ENCODE results near the gene SCNN1G. TPM values are rescaled to one million over a fixed set of nuclear protein-coding genes. Genes with fewer than 3 reads are reported as not detected.
"Not testable (repeated sequence)": the region's sequence is repeated elsewhere in the genome, so short reads cannot be mapped to it uniquely, and the experiment has no call there.

The SCNN1G gene
- total RNA-seq, 1 experiment from 2014 or later = 1.3 TPM

DNA sequence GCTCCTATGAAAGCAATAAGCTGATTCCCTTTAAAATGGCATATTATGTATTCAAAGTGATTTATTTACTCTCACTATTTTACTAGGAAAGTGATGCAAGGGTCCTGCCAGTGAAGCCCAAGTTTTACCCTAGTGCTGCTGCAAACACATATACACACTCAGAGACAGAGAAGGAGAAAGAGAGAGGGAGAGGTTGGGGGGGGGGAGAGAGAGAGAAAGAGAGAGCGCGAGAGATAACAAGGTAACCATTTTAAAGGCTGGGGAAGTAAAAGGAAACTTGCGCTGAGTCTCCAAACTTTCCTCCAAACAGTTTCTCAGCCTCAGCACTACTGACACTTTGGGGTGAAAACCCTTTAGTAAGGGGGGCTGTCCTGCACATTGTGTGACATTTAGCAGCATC lies 39.2 kb upstream of the SCNN1G start:
- CTCF ChIA-PET = interaction anchor here (0.7 to 1.4 kb wide), 2 partner anchors 247 to 292 kb away, joined by 3 to 4 read pairs; no protein-coding TSS in a partner anchor
- POLR2A ChIA-PET = no interaction called here
- ATAC-seq (no peak), DNase-seq (ENCODE audit: low spot score) (no peak)
- H3K4me3 Mint-ChIP-seq = no peak overlapping the region
- no peaks in the 10 kb centered on the region for H3K9me3 Mint-ChIP-seq
- H3K4me1 Mint-ChIP-seq = peaks cover 58% of the 10 kb centered on the region
- TF ChIP-seq ELF4 (CRISPR knock-in tag; IDR thresholded peaks at IDR 0.05; ENCODE audit: low read depth) (no peak), RORB (CRISPR knock-in tag; IDR thresholded peaks at IDR 0.05) (no peak), TEAD4 (CRISPR knock-in tag; IDR thresholded peaks at IDR 0.05) (no peak), NFATC4 (CRISPR knock-in tag; IDR thresholded peaks at IDR 0.05) (no peak), MYBL2 (CRISPR knock-in tag; IDR thresholded peaks at IDR 0.05) (no peak), NFYB (CRISPR knock-in tag; conservative IDR thresholded peaks at IDR 0.05; ENCODE audit: low read depth) (no peak), NR2C2 (CRISPR knock-in tag; IDR thresholded peaks at IDR 0.05) (no peak), TP53 (CRISPR knock-in tag; IDR thresholded peaks at IDR 0.05) (no peak), MXD4 (CRISPR knock-in tag; IDR thresholded peaks at IDR 0.05; ENCODE audit: borderline replicate concordance) (no peak), ZNF396 (CRISPR knock-in tag; IDR thresholded peaks at IDR 0.05; ENCODE audit: borderline replicate concordance) (no peak), ZNF416 (CRISPR knock-in tag; IDR thresholded peaks at IDR 0.05) (no peak), TEAD1 (CRISPR knock-in tag; IDR thresholded peaks at IDR 0.05) (no peak)
- TF ChIP-seq, protein P1, sequence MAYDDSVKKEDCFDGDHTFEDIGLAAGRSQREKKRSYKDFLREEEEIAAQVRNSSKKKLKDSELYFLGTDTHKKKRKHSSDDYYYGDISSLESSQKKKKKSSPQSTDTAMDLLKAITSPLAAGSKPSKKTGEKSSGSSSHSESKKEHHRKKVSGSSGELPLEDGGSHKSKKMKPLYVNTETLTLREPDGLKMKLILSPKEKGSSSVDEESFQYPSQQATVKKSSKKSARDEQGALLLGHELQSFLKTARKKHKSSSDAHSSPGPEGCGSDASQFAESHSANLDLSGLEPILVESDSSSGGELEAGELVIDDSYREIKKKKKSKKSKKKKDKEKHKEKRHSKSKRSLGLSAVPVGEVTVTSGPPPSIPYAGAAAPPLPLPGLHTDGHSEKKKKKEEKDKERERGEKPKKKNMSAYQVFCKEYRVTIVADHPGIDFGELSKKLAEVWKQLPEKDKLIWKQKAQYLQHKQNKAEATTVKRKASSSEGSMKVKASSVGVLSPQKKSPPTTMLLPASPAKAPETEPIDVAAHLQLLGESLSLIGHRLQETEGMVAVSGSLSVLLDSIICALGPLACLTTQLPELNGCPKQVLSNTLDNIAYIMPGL (CRISPR knock-in tag; IDR thresholded peaks at IDR 0.05) = no peak
- TF ChIP-seq, protein P2, sequence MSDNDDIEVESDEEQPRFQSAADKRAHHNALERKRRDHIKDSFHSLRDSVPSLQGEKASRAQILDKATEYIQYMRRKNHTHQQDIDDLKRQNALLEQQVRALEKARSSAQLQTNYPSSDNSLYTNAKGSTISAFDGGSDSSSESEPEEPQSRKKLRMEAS (CRISPR knock-in tag; IDR thresholded peaks at IDR 0.05) = no peak
- TF ChIP-seq, protein P3, sequence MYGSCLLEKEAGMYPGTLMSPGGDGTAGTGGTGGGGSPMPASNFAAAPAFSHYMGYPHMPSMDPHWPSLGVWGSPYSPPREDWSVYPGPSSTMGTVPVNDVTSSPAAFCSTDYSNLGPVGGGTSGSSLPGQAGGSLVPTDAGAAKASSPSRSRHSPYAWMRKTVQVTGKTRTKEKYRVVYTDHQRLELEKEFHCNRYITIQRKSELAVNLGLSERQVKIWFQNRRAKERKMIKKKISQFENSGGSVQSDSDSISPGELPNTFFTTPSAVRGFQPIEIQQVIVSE (CRISPR knock-in tag; IDR thresholded peaks at IDR 0.05; ENCODE audit: borderline replicate concordance) = no peak
- TF ChIP-seq, protein P4, sequence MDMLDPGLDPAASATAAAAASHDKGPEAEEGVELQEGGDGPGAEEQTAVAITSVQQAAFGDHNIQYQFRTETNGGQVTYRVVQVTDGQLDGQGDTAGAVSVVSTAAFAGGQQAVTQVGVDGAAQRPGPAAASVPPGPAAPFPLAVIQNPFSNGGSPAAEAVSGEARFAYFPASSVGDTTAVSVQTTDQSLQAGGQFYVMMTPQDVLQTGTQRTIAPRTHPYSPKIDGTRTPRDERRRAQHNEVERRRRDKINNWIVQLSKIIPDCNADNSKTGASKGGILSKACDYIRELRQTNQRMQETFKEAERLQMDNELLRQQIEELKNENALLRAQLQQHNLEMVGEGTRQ (CRISPR knock-in tag; IDR thresholded peaks at IDR 0.05) = no peak
- H3K27me3 Mint-ChIP-seq (ENCODE audit: low read depth) = no peaks in the 10 kb centered on the region; the same call in 1 of the 2 replicates
- no peak overlapping the region for H3K27ac Mint-ChIP-seq
- no peaks in the 10 kb centered on the region for H3K36me3 Mint-ChIP-seq

GRCh38 chr16:23144393-23144792 lies 38.2 kb upstream of the SCNN1G start:
- CTCF ChIA-PET = interaction anchor here (0.7 to 1.7 kb wide), 2 partner anchors 255 to 291 kb away, joined by 3 to 6 read pairs; no protein-coding TSS in a partner anchor
- ATAC-seq; H3K27me3 Mint-ChIP-seq (ENCODE audit: low read depth); H3K27ac Mint-ChIP-seq; DNase-seq (ENCODE audit: low spot score); H3K9me3 Mint-ChIP-seq; H3K36me3 Mint-ChIP-seq; H3K4me3 Mint-ChIP-seq; POLR2A ChIA-PET: not testable (repeated sequence)
- H3K4me1 Mint-ChIP-seq = peaks cover 58% of the 10 kb centered on the region

- H3K4me1 Mint-ChIP-seq = peaks cover 64% of the 10 kb centered on the region
- H3K36me3 Mint-ChIP-seq = no peaks in the 10 kb centered on the region
- ChIA-PET POLR2A (interaction anchor here (0.6 kb wide), 1 partner anchor 60 kb away, joined by 3 read pairs; no protein-coding TSS in a partner anchor), CTCF (interaction anchor here (0.7 to 1.7 kb wide), 3 partner anchors 12 to 290 kb away, joined by 3 to 6 read pairs (median 3); no protein-coding TSS in a partner anchor)
- DNase-seq (ENCODE audit: low spot score) = no peak
- H3K4me3 Mint-ChIP-seq = peak overlapping the region; percentile 23
- peak overlapping the region; percentile 50 for H3K27ac Mint-ChIP-seq
- peak; percentile 14 for ATAC-seq
- H3K27me3 Mint-ChIP-seq (ENCODE audit: low read depth) = peaks cover 3% of the 10 kb centered on the region
- no peaks in the 10 kb centered on the region for H3K9me3 Mint-ChIP-seq
- TF ChIP-seq OVOL2 (CRISPR knock-in tag; IDR thresholded peaks at IDR 0.05; ENCODE audit: borderline replicate concordance) (no peak), RELA (CRISPR knock-in tag; IDR thresholded peaks at IDR 0.05; ENCODE audit: borderline replicate concordance) (no peak), USF1 (CRISPR knock-in tag; IDR thresholded peaks at IDR 0.05) (no peak), ZNF263 (CRISPR knock-in tag; IDR thresholded peaks at IDR 0.05; ENCODE audit: low read depth) (no peak), TEAD1 (CRISPR knock-in tag; IDR thresholded peaks at IDR 0.05) (no peak), E2F5 (CRISPR knock-in tag; IDR thresholded peaks at IDR 0.05) (no peak), MXD4 (CRISPR knock-in tag; IDR thresholded peaks at IDR 0.05; ENCODE audit: borderline replicate concordance) (no peak), STAT6 (CRISPR knock-in tag; conservative IDR thresholded peaks at IDR 0.05; ENCODE audit: low read depth) (no peak), ATF2 (CRISPR knock-in tag; IDR thresholded peaks at IDR 0.05; ENCODE audit: borderline replicate concordance, low read depth) (no peak)
Measured at GRCh38 chr16:23145186-23145585, 37.4 kb upstream of the SCNN1G start.

All from WTC11 (cell line).